ENCODE data around the gene FOSL1.

The FOSL1 gene

GRCh38 chr11:65855927-65856363, 44.2 kb downstream of the FOSL1 start:
- no peak for DNase-seq (ENCODE audit: low read depth)
- TF ChIP-seq MAX (IDR thresholded peaks at IDR 0.05; ENCODE audit: low read depth, low read length) (no peak), POLR2A (IDR thresholded peaks at IDR 0.05; ENCODE audit: extremely low read depth, insufficient read length) (no peak), MYC (IDR thresholded peaks at IDR 0.05; ENCODE audit: low read depth, low read length) (no peak), CTCF (IDR thresholded peaks at IDR 0.05; ENCODE audit: low read depth, low read length) (no peak)
- H3K4me3 ChIP-seq (ENCODE audit: low read depth, low read length), result peak overlapping the region; percentile 96

- DNase-seq (ENCODE audit: low read depth), result no peak
- TF ChIP-seq MYC (IDR thresholded peaks at IDR 0.05; ENCODE audit: low read depth, low read length), result no peak
- TF ChIP-seq CTCF (IDR thresholded peaks at IDR 0.05; ENCODE audit: low read depth, low read length), result no peak
- no peak for TF ChIP-seq MAX (IDR thresholded peaks at IDR 0.05; ENCODE audit: low read depth, low read length)
- TF ChIP-seq POLR2A (IDR thresholded peaks at IDR 0.05; ENCODE audit: extremely low read depth, insufficient read length), result no peak
- no peak overlapping the region for H3K4me3 ChIP-seq (ENCODE audit: low read depth, low read length)
Observed at GRCh38 chr11:65854852-65855837, 45.0 kb downstream of the FOSL1 start.

- H3K4me3 ChIP-seq (ENCODE audit: low read depth, low read length), result no peak overlapping the region
- TF ChIP-seq MAX (IDR thresholded peaks at IDR 0.05; ENCODE audit: low read depth, low read length), result no peak
- TF ChIP-seq CTCF (IDR thresholded peaks at IDR 0.05; ENCODE audit: low read depth, low read length), result no peak
- TF ChIP-seq MYC (IDR thresholded peaks at IDR 0.05; ENCODE audit: low read depth, low read length), result no peak
- no peak for TF ChIP-seq POLR2A (IDR thresholded peaks at IDR 0.05; ENCODE audit: extremely low read depth, insufficient read length)
- no peak for DNase-seq (ENCODE audit: low read depth)
Observed at GRCh38 chr11:65854161-65854592, 46.0 kb downstream of the FOSL1 start.

GRCh38 chr11:65853246-65853979, 46.8 kb downstream of the FOSL1 start:
- H3K4me3 ChIP-seq (ENCODE audit: low read depth, low read length), result no peak overlapping the region
- no peak for TF ChIP-seq POLR2A (IDR thresholded peaks at IDR 0.05; ENCODE audit: extremely low read depth, insufficient read length)
- TF ChIP-seq CTCF (IDR thresholded peaks at IDR 0.05; ENCODE audit: low read depth, low read length), result peak; percentile 28
- DNase-seq (ENCODE audit: low read depth), result peak; percentile 45

- TF ChIP-seq MAX (IDR thresholded peaks at IDR 0.05; ENCODE audit: low read depth, low read length) (no peak), POLR2A (IDR thresholded peaks at IDR 0.05; ENCODE audit: extremely low read depth, insufficient read length) (no peak), MYC (IDR thresholded peaks at IDR 0.05; ENCODE audit: low read depth, low read length) (no peak), CTCF (IDR thresholded peaks at IDR 0.05; ENCODE audit: low read depth, low read length) (no peak)
- DNase-seq (ENCODE audit: low read depth), result no peak
- H3K4me3 ChIP-seq (ENCODE audit: low read depth, low read length), result no peak overlapping the region
Observed at GRCh38 chr11:65852508-65853245, 47.5 kb downstream of the FOSL1 start.
